Astrocyte of the cerebellum (primary cell): ENCODE results near the gene CHRNB4.
"Not testable (repeated sequence)": the region's sequence is repeated elsewhere in the genome, so short reads cannot be mapped to it uniquely, and the experiment has no call there.

Experiments used
- DNase-seq: peaks from one replicate; pipeline ENCODE4 v3.0.0-alpha.2; 2011; ENCODE audit warnings: low read depth
- H3K4me3 ChIP-seq: 2 replicates; pipeline ENCODE4 v1.5.1; 2011; ENCODE audit warnings: mild to moderate bottlenecking, low read depth, low read length, moderate library complexity
- in situ Hi-C: cut with HindIII; loops from 2 replicates; pipeline ENCODE4 v1.10.0; 2017; ENCODE audit warnings: low sequenced_read_pairs
- TF ChIP-seq, protein P1 (sequence below): IDR thresholded peaks from 2 replicates; pipeline ENCODE4 v1.5.1; 2012; ENCODE audit warnings: low read length, low read depth, moderate library complexity, mild to moderate bottlenecking; ENCODE audit errors: missing control alignments

The CHRNB4 gene, protein sequence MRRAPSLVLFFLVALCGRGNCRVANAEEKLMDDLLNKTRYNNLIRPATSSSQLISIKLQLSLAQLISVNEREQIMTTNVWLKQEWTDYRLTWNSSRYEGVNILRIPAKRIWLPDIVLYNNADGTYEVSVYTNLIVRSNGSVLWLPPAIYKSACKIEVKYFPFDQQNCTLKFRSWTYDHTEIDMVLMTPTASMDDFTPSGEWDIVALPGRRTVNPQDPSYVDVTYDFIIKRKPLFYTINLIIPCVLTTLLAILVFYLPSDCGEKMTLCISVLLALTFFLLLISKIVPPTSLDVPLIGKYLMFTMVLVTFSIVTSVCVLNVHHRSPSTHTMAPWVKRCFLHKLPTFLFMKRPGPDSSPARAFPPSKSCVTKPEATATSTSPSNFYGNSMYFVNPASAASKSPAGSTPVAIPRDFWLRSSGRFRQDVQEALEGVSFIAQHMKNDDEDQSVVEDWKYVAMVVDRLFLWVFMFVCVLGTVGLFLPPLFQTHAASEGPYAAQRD

DNA sequence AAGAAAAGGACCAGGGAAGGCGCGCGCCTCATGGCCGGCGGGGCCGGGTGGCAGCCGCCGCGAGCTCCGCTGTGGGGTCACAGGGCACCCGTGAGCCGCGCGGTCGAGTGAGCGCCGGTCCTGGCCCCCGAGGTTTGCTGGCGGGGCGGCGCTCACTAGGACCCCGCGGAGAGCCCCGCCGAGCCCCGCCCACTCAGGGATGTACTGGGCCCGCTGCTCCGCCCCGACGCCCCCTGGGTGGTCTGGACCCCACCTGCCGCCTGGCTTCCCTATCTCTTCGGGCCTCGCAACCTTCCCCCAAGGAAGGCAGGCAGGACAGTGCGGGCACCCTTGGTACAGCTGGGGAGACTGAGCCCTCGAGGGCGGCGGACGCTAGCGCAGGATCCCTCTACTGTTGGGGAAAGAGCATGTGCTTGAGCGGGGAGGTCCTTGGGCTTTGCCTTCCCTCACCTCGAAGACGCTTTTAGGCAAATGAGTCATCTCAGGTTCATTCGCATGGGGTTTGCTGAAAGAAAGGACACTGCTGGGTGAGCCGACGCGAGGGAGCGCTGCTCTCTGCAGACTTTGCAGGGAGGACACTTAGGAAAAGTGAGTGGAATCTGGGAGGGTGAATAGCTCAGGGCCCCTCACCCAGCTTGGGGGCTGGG is at the start of gene CHRNB4:
CHRNB4 (minus strand) TSS at position 109 of the 647 bp plus-strand sequence; CDS start at position 32, 77 bp downstream.
- no peak for DNase-seq
- in situ Hi-C loops, result no loop called here
- H3K4me3 ChIP-seq, result peak within 1 kb of the TSS; percentile 47
- TF ChIP-seq, protein P1, sequence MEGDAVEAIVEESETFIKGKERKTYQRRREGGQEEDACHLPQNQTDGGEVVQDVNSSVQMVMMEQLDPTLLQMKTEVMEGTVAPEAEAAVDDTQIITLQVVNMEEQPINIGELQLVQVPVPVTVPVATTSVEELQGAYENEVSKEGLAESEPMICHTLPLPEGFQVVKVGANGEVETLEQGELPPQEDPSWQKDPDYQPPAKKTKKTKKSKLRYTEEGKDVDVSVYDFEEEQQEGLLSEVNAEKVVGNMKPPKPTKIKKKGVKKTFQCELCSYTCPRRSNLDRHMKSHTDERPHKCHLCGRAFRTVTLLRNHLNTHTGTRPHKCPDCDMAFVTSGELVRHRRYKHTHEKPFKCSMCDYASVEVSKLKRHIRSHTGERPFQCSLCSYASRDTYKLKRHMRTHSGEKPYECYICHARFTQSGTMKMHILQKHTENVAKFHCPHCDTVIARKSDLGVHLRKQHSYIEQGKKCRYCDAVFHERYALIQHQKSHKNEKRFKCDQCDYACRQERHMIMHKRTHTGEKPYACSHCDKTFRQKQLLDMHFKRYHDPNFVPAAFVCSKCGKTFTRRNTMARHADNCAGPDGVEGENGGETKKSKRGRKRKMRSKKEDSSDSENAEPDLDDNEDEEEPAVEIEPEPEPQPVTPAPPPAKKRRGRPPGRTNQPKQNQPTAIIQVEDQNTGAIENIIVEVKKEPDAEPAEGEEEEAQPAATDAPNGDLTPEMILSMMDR, result peak; percentile 3

DNA sequence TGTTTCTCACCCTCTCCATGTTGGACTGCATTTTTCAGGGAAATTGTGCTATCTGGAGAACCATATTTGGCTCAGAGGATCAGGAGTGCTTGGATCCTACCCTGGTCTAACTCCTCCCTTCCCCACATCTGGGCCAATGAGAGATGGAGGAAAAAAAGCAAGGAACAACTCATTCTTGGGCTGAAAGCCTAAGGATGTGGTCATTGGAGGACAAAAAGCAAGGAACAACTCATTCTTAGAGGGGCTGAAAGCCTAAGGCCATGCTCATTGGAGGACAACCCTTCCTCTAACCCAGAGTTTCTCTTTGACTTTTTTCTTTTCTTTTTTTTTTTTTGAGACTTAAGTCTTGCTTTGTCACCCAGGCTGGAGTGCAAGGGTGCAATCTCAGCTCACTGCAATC is 48.6 kb upstream of the CHRNB4 start:
- TF ChIP-seq, protein P1, result no peak
- in situ Hi-C loops, result no loop called here
- DNase-seq, result no peak
- H3K4me3 ChIP-seq, result no peak overlapping the region

DNA sequence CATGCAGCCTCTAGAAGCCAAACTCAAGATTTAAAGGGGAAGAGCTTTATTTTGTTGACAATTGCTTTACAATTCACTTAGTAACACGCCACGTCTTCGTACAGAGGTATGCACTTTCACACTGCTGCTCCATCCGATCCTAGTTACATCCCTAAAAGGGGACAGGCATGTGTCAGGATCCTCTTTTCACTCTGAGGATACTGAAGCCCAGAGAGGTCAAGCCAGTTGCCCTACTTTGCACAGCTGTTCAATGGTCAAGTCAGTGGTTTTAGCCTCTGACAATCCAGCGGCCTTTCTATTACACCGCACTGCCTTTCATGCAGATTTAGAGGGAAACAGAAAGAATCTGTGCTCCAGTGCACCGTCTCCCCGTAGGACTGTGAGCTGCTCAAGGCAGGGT is 44.9 kb upstream of the CHRNB4 start:
- no peak for DNase-seq
- no peak overlapping the region for H3K4me3 ChIP-seq
- in situ Hi-C loops, result no loop called here
- TF ChIP-seq, protein P1, result no peak

DNA sequence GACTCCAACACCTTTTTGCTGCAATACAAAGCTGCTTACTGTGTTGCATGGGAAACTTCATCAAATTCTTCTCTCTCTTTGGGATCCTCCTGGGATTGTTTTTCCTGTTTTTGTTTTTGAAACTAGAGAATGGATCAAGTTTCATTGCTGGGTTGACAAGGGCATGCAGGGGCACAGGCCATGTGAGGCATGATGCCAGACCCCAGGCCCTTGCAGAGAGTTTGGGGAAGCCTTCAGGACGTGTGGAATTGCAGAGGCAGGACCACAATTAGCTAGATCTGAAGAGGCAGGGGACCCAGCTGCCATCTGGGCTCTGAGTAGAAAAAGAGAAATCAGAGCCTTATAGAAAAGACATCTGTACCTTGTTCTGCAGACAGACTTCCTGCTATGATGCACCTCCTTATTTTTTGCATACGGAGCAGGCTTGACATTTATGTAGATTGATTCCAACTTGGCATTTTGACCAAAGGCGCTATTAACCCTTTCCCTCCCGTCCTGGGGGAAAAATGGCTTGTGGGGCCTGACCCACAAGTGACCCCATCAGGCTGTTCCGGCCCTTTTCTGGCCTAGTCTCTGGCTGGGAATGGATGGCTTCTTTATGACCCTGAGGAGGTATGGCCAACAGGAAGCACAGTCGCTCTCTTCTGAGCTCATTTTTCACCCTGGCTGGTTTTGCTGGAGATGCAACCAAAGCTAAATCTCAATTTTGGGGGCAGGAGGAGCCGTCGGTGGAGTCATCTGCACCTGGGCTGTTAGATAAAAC is 44.3 kb upstream of the CHRNB4 start:
- no peak for DNase-seq
- in situ Hi-C loops, result no loop called here

DNA sequence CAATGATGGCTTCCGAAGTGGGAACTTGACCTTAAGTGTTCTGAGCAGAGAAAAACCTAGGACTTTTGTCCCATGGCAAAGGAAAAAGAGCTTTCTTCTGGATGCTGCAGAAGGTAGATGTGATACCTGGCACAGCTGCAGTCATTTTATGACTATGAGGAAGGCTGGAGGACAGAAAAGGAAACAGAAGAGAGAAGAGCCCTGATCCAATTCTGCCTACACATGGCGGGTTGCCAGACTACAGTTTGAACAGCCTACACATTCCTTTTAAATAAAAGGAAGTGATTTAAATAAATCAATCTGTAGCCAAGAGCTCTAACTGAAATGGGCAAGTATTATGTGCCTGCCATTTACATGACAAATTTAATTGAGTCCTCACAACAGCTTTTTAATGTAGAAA is 43.6 kb upstream of the CHRNB4 start:
- TF ChIP-seq, protein P1, result no peak
- H3K4me3 ChIP-seq, result no peak overlapping the region
- DNase-seq, result no peak
- in situ Hi-C loops, result no loop called here

More for the DNA sequence above, 44.3 kb upstream of the CHRNB4 start:
- TF ChIP-seq, protein P1, result no peak
- H3K4me3 ChIP-seq, result no peak overlapping the region

DNA sequence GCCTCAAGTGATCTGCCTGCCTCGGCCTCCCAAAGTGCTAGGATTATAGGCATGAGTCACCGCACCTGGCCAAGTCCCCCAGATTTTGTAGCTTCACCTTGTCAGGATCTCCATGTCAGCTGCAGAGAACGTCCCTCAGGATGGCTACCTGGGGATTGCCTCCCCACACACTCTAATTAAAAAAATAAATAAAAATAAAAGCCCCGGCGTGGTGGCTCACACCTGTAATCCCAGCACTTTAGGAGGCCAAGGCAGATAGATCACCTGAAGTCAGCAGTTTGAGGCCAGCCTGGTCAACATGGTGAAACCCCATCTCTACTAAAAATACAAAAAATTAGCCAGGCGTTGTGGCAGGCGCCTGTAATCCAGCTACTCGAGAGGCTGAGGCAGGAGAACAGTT is 42.6 kb upstream of the CHRNB4 start:
- in situ Hi-C loops, DNase-seq, H3K4me3 ChIP-seq: not testable (repeated sequence)
